Measurements from ENCODE around the gene MAN1A1. TPM values are rescaled to one million over a fixed set of nuclear protein-coding genes. Genes with fewer than 3 reads are reported as not detected.

MAN1A1 gene
- total RNA-seq, 2 donors from 2014 or later = 98.6 to 115 TPM

- no peak overlapping the region for H3K27ac ChIP-seq
- H3K27me3 ChIP-seq (replicated peaks; ENCODE audit: insufficient read depth) = no peaks in the 10 kb centered on the region
- peaks cover 3% of the 10 kb centered on the region for H3K36me3 ChIP-seq
- DNase-seq (ENCODE audit: low spot score) = no peak
- H3K9me3 ChIP-seq = no peaks in the 10 kb centered on the region
- no peak for ATAC-seq (ENCODE audit: insufficient number of reproducible peaks, low FRiP score, low read depth)
- TF ChIP-seq, protein P1, sequence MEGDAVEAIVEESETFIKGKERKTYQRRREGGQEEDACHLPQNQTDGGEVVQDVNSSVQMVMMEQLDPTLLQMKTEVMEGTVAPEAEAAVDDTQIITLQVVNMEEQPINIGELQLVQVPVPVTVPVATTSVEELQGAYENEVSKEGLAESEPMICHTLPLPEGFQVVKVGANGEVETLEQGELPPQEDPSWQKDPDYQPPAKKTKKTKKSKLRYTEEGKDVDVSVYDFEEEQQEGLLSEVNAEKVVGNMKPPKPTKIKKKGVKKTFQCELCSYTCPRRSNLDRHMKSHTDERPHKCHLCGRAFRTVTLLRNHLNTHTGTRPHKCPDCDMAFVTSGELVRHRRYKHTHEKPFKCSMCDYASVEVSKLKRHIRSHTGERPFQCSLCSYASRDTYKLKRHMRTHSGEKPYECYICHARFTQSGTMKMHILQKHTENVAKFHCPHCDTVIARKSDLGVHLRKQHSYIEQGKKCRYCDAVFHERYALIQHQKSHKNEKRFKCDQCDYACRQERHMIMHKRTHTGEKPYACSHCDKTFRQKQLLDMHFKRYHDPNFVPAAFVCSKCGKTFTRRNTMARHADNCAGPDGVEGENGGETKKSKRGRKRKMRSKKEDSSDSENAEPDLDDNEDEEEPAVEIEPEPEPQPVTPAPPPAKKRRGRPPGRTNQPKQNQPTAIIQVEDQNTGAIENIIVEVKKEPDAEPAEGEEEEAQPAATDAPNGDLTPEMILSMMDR (IDR thresholded peaks at IDR 0.05) = no peak
- no peaks in the 10 kb centered on the region for H3K4me1 ChIP-seq (ENCODE audit: control insufficient read depth in 1 of 2, low read depth in 2 of 2)
- no peak overlapping the region for H3K4me3 ChIP-seq
These were observed 144.8 kb downstream of the MAN1A1 start for GRCh38 chr6:119204719-119205118.

- no peaks in the 10 kb centered on the region for H3K27me3 ChIP-seq (replicated peaks; ENCODE audit: insufficient read depth)
- H3K4me3 ChIP-seq = no peak overlapping the region
- ATAC-seq (ENCODE audit: insufficient number of reproducible peaks, low FRiP score, low read depth) (no peak), DNase-seq (ENCODE audit: low spot score) (no peak)
- TF ChIP-seq, protein P1 (IDR thresholded peaks at IDR 0.05) = no peak
- H3K4me1 ChIP-seq (ENCODE audit: control insufficient read depth in 1 of 2, low read depth in 2 of 2) = no peaks in the 10 kb centered on the region
- H3K27ac ChIP-seq = no peak overlapping the region
- no peaks in the 10 kb centered on the region for H3K9me3 ChIP-seq
- peaks cover 3% of the 10 kb centered on the region for H3K36me3 ChIP-seq
These were observed 148.1 kb downstream of the MAN1A1 start for GRCh38 chr6:119201480-119201879.

DNA sequence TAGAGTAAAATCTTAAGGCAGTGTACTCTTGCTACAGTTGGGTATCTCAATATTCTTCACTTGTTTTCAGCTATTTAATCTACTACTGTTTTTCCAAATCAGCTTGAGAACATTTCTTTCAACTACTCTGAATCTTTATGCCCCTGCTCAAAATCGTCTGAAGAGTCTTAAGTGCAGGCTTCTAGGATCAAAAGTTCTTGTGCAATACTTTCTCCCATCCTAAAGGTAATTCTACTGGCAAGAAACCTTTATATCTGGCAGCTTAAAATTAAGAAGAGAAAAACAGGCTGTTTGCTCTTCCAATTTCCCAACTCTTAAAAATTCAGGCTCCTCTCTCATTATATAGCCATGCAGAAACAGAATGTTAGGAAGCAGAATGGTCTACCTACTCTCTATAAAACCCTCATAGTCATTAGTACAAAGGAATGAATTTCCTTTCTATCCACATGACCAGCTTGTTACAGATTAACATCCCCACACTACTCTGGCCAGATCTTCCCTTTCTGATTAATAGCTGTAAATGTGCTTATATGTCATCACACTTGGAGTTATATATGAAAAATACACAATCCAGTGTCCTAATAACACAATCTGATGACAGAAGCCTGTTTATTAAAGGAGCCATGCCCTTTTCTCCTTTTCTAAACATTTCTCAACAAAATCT is 148.9 kb downstream of the MAN1A1 start:
- Histone ChIP-seq H3K4me1 (ENCODE audit: control insufficient read depth in 1 of 2, low read depth in 2 of 2) (no peaks in the 10 kb centered on the region), H3K9me3 (no peaks in the 10 kb centered on the region), H3K27me3 (replicated peaks; ENCODE audit: insufficient read depth) (no peaks in the 10 kb centered on the region), H3K36me3 (peaks cover 3% of the 10 kb centered on the region), H3K27ac (no peak overlapping the region), H3K4me3 (no peak overlapping the region)
- TF ChIP-seq, protein P1 (IDR thresholded peaks at IDR 0.05) = no peak
- ATAC-seq (ENCODE audit: insufficient number of reproducible peaks, low FRiP score, low read depth) (no peak), DNase-seq (ENCODE audit: low spot score) (no peak)

DNA sequence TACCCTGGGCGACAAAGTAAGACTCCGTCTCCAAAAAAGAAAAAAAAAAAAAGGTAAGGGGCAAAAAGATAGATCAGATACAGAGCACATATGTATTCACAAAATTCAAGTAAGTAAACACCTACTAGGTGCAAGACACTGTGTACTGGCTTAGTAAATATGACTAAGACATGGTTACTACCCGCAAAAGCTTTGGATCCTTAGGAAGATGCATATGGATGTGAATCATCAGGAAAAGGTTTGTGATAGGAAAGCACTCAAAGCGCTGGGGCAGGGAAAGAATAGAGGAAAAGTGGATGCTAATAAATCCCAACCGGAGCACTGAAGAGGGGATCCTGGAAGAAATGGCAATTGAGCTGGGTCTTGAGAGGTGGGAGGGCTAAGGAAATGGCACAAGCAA is 152.3 kb downstream of the MAN1A1 start:
- no peaks in the 10 kb centered on the region for H3K4me1 ChIP-seq (ENCODE audit: control insufficient read depth in 1 of 2, low read depth in 2 of 2)
- TF ChIP-seq, protein P1 (IDR thresholded peaks at IDR 0.05) = no peak
- H3K9me3 ChIP-seq = no peaks in the 10 kb centered on the region
- H3K27me3 ChIP-seq (replicated peaks; ENCODE audit: insufficient read depth) = no peaks in the 10 kb centered on the region
- no peak for DNase-seq (ENCODE audit: low spot score)
- no peak overlapping the region for H3K4me3 ChIP-seq
- no peak overlapping the region for H3K27ac ChIP-seq
- peaks cover 5% of the 10 kb centered on the region for H3K36me3 ChIP-seq
- no peak for ATAC-seq (ENCODE audit: insufficient number of reproducible peaks, low FRiP score, low read depth)

- Histone ChIP-seq H3K4me1 (ENCODE audit: control insufficient read depth in 1 of 2, low read depth in 2 of 2) (no peaks in the 10 kb centered on the region), H3K36me3 (peaks cover 5% of the 10 kb centered on the region), H3K27me3 (replicated peaks; ENCODE audit: insufficient read depth) (no peaks in the 10 kb centered on the region), H3K9me3 (no peaks in the 10 kb centered on the region), H3K27ac (no peak overlapping the region), H3K4me3 (no peak overlapping the region)
- TF ChIP-seq, protein P1 (IDR thresholded peaks at IDR 0.05) = no peak
- DNase-seq (ENCODE audit: low spot score) (no peak), ATAC-seq (ENCODE audit: insufficient number of reproducible peaks, low FRiP score, low read depth) (no peak)
These were observed 152.8 kb downstream of the MAN1A1 start for GRCh38 chr6:119196715-119197114.
